Activated naive CD4-positive, alpha-beta T cell treated with anti-CD3 and anti-CD28 coated beads for 36 hours (primary cell): ENCODE measurements around the gene SEC31A. TPM values are rescaled to one million over a fixed set of nuclear protein-coding genes. Genes with fewer than 3 reads are reported as not detected.

Source experiments
- CTCF ChIA-PET: fragments of 350-600 bp; sonication (Branson Sonifier 250); formaldehyde crosslinking; loops from one replicate; lab custom pipeline; 2021; ENCODE audit warnings: antibody characterized with exemption; lab: Charles Lee
- DNase-seq: peaks from one replicate; pipeline ENCODE4 v3.0.0-alpha.2; 2020
- H3K27ac Mint-ChIP-seq: one replicate; pipeline ENCODE4 v1.8.0; 2021; ENCODE audit warnings: mild to moderate bottlenecking, mixed read lengths
- H3K27me3 Mint-ChIP-seq: one replicate; pipeline ENCODE4 v1.8.0; 2021; ENCODE audit warnings: low read depth, mixed read lengths
- H3K36me3 Mint-ChIP-seq: one replicate; pipeline ENCODE4 v1.8.0; 2021; ENCODE audit warnings: low read depth, mixed read lengths
- H3K4me1 Mint-ChIP-seq: one replicate; pipeline ENCODE4 v1.8.0; 2021; ENCODE audit warnings: low read depth, mixed read lengths
- H3K4me3 Mint-ChIP-seq: one replicate; pipeline ENCODE4 v1.8.0; 2021; ENCODE audit warnings: mild to moderate bottlenecking, moderate library complexity, mixed read lengths
- H3K9me3 Mint-ChIP-seq: one replicate; pipeline ENCODE4 v1.8.0; 2021; ENCODE audit warnings: mixed read lengths
- intact Hi-C: fragments of 100-400 bp; cut with micrococcal nuclease; formaldehyde crosslinking; loops from one replicate; pipeline ENCODE4 v1.15.1; 2023
- total RNA-seq, 2 experiments: library from RNA; stranded (reverse); gene quantifications; one replicate each; pipeline ENCODE4 v1.2.3, GENCODE V29; 2021

SEC31A gene
- total RNA-seq, 2 experiments from 2014 or later = 85.1 to 85.7 TPM

GRCh38 chr4:82785611-82786400 is 105.1 kb downstream of the SEC31A start:
- no peaks in the 10 kb centered on the region for H3K4me1 Mint-ChIP-seq
- CTCF ChIA-PET = interaction anchor here (0.9 to 1.2 kb wide), 2 partner anchors 17 to 67 kb away, joined by 3 read pairs; no protein-coding TSS in a partner anchor
- no peak overlapping the region for H3K4me3 Mint-ChIP-seq
- intact Hi-C loops = no loop called here
- H3K27ac Mint-ChIP-seq = no peak overlapping the region
- no peak for DNase-seq
- no peaks in the 10 kb centered on the region for H3K36me3 Mint-ChIP-seq
- peaks cover 6% of the 10 kb centered on the region for H3K27me3 Mint-ChIP-seq
- H3K9me3 Mint-ChIP-seq = no peaks in the 10 kb centered on the region

GRCh38 chr4:82784681-82785610 is 106.0 kb downstream of the SEC31A start:
- Mint-ChIP-seq H3K4me1 (no peaks in the 10 kb centered on the region), H3K36me3 (no peaks in the 10 kb centered on the region), H3K9me3 (no peaks in the 10 kb centered on the region), H3K27ac (no peak overlapping the region), H3K27me3 (peaks cover 4% of the 10 kb centered on the region), H3K4me3 (no peak overlapping the region)
- intact Hi-C loops = no loop called here
- no peak for DNase-seq
- CTCF ChIA-PET = interaction anchor here (0.8 kb wide), 1 partner anchor 46 kb away, joined by 3 read pairs; no protein-coding TSS in a partner anchor

- intact Hi-C loops = no loop called here
- H3K4me3 Mint-ChIP-seq = no peak overlapping the region
- peaks cover 2% of the 10 kb centered on the region for H3K27me3 Mint-ChIP-seq
- no peak for DNase-seq
- H3K9me3 Mint-ChIP-seq = no peaks in the 10 kb centered on the region
- H3K4me1 Mint-ChIP-seq = no peaks in the 10 kb centered on the region
- H3K36me3 Mint-ChIP-seq = no peaks in the 10 kb centered on the region
- CTCF ChIA-PET = no interaction called here
- H3K27ac Mint-ChIP-seq = no peak overlapping the region
These were observed 108.2 kb downstream of the SEC31A start for GRCh38 chr4:82782626-82783345.

- Mint-ChIP-seq H3K4me3 (no peak overlapping the region), H3K36me3 (no peaks in the 10 kb centered on the region), H3K9me3 (no peaks in the 10 kb centered on the region), H3K27ac (no peak overlapping the region), H3K4me1 (no peaks in the 10 kb centered on the region), H3K27me3 (peaks cover 2% of the 10 kb centered on the region)
- intact Hi-C loops = no loop called here
- CTCF ChIA-PET = no interaction called here
- no peak for DNase-seq
These were observed 110.2 kb downstream of the SEC31A start for GRCh38 chr4:82780752-82781231.

GRCh38 chr4:82780170-82780751 is 110.7 kb downstream of the SEC31A start:
- no peaks in the 10 kb centered on the region for H3K9me3 Mint-ChIP-seq
- no peak overlapping the region for H3K27ac Mint-ChIP-seq
- no peaks in the 10 kb centered on the region for H3K36me3 Mint-ChIP-seq
- H3K27me3 Mint-ChIP-seq = peaks cover 2% of the 10 kb centered on the region
- no peak for DNase-seq
- no peaks in the 10 kb centered on the region for H3K4me1 Mint-ChIP-seq
- intact Hi-C loops = no loop called here
- CTCF ChIA-PET = no interaction called here
- H3K4me3 Mint-ChIP-seq = no peak overlapping the region

GRCh38 chr4:82779032-82779431 is 111.9 kb downstream of the SEC31A start:
- intact Hi-C loops = no loop called here
- no peak overlapping the region for H3K4me3 Mint-ChIP-seq
- H3K27ac Mint-ChIP-seq = no peak overlapping the region
- no peaks in the 10 kb centered on the region for H3K36me3 Mint-ChIP-seq
- H3K27me3 Mint-ChIP-seq = no peaks in the 10 kb centered on the region
- CTCF ChIA-PET = no interaction called here
- no peaks in the 10 kb centered on the region for H3K4me1 Mint-ChIP-seq
- no peaks in the 10 kb centered on the region for H3K9me3 Mint-ChIP-seq
- no peak for DNase-seq

GRCh38 chr4:82777857-82778525 is 113.0 kb downstream of the SEC31A start:
- no peaks in the 10 kb centered on the region for H3K36me3 Mint-ChIP-seq
- no peak overlapping the region for H3K4me3 Mint-ChIP-seq
- CTCF ChIA-PET = no interaction called here
- intact Hi-C loops = no loop called here
- DNase-seq = no peak
- H3K27me3 Mint-ChIP-seq = no peaks in the 10 kb centered on the region
- no peaks in the 10 kb centered on the region for H3K4me1 Mint-ChIP-seq
- H3K27ac Mint-ChIP-seq = no peak overlapping the region
- H3K9me3 Mint-ChIP-seq = no peaks in the 10 kb centered on the region

- H3K9me3 Mint-ChIP-seq = no peaks in the 10 kb centered on the region
- no peaks in the 10 kb centered on the region for H3K4me1 Mint-ChIP-seq
- no peak overlapping the region for H3K4me3 Mint-ChIP-seq
- H3K27ac Mint-ChIP-seq = no peak overlapping the region
- intact Hi-C loops = no loop called here
- no peak for DNase-seq
- CTCF ChIA-PET = interaction anchor here (0.6 kb wide), 1 partner anchor 494 kb away, joined by 3 read pairs; no protein-coding TSS in a partner anchor
- no peaks in the 10 kb centered on the region for H3K27me3 Mint-ChIP-seq
- no peaks in the 10 kb centered on the region for H3K36me3 Mint-ChIP-seq
These were observed 113.9 kb downstream of the SEC31A start for GRCh38 chr4:82776925-82777542.

- no peak overlapping the region for H3K27ac Mint-ChIP-seq
- DNase-seq = no peak
- CTCF ChIA-PET = no interaction called here
- intact Hi-C loops = no loop called here
- H3K4me1 Mint-ChIP-seq = no peaks in the 10 kb centered on the region
- H3K4me3 Mint-ChIP-seq = no peak overlapping the region
- H3K36me3 Mint-ChIP-seq = no peaks in the 10 kb centered on the region
- no peaks in the 10 kb centered on the region for H3K9me3 Mint-ChIP-seq
- H3K27me3 Mint-ChIP-seq = peaks cover under 1% of the 10 kb centered on the region
These were observed 115.7 kb downstream of the SEC31A start for GRCh38 chr4:82775243-82775642.

- no peak overlapping the region for H3K4me3 Mint-ChIP-seq
- H3K27me3 Mint-ChIP-seq = peaks cover 3% of the 10 kb centered on the region
- intact Hi-C loops = no loop called here
- no peaks in the 10 kb centered on the region for H3K36me3 Mint-ChIP-seq
- no peaks in the 10 kb centered on the region for H3K9me3 Mint-ChIP-seq
- H3K4me1 Mint-ChIP-seq = no peaks in the 10 kb centered on the region
- CTCF ChIA-PET = no interaction called here
- H3K27ac Mint-ChIP-seq = no peak overlapping the region
- no peak for DNase-seq
These were observed 116.2 kb downstream of the SEC31A start for GRCh38 chr4:82774711-82775171.

GRCh38 chr4:82773057-82773456 is 117.9 kb downstream of the SEC31A start:
- no peaks in the 10 kb centered on the region for H3K9me3 Mint-ChIP-seq
- CTCF ChIA-PET = no interaction called here

More at GRCh38 chr4:82773057-82773456, 117.9 kb downstream of the SEC31A start:
- Mint-ChIP-seq H3K4me1 (no peaks in the 10 kb centered on the region), H3K27ac (no peak overlapping the region), H3K27me3 (peaks cover 6% of the 10 kb centered on the region), H3K36me3 (no peaks in the 10 kb centered on the region), H3K4me3 (no peak overlapping the region)
- DNase-seq = no peak
- intact Hi-C loops = no loop called here
